Measurements from ENCODE around the gene LRRC56. TPM values are rescaled to one million over a fixed set of nuclear protein-coding genes. Genes with fewer than 3 reads are reported as not detected.

Gene LRRC56
- total and polyA plus RNA-seq, 2 donors (not counting 1 experiment from before 2014, with no cell fraction given), result 11.8 to 15.8 TPM

- DNase-seq (peak; percentile 21), ATAC-seq (ENCODE audit: low read depth) (no peak)
- Mint-ChIP-seq H3K4me1 (peaks cover 14% of the 10 kb centered on the region), H3K27me3 (no peaks in the 10 kb centered on the region), H3K9me3 (ENCODE audit: insufficient read depth) (no peaks in the 10 kb centered on the region), H3K27ac (no peak overlapping the region), H3K4me3 (peak overlapping the region; percentile 88)
- H3K36me3 ChIP-seq (replicated peaks in 1 of 2; ENCODE audit: control extremely low read depth in 1 of 2, control insufficient read depth in 1 of 2, extremely low read depth in 1 of 2, insufficient read depth in 2 of 2, low read length in 1 of 2), result no peaks in the 10 kb centered on the region
- H3K9ac ChIP-seq (ENCODE audit: low read length), result no peak overlapping the region
- ChIA-PET CTCF (no interaction called here), POLR2A (interaction anchor here (1.0 to 1.1 kb wide), 2 partner anchors 14 to 26 kb away, joined by 3 read pairs; partner anchors contain the start of genes HRAS and PHRF1)
- no peak overlapping the region for H3K27ac ChIP-seq (ENCODE audit: low read length in 2 of 2)
- TF ChIP-seq EZH2 (IDR thresholded peaks at IDR 0.05; ENCODE audit: borderline replicate concordance, insufficient read depth, low read depth, low read length, poor library complexity, severe bottlenecking) (no peak), CTCF (IDR thresholded peaks at IDR 0.05) (no peak)
- no peaks in the 10 kb centered on the region for H3K9me3 ChIP-seq (ENCODE audit: control extremely low read depth in 1 of 3, control insufficient read depth in 2 of 3, insufficient read depth in 1 of 3, low read length in 2 of 3)
- WGBS (ENCODE audit: insufficient coverage), result 97% methylated on average over 28 of the region's 29 CpGs
- peaks cover 10 to 22% of the 10 kb centered on the region in 2 donors for H3K4me1 ChIP-seq (ENCODE audit: control insufficient read depth in 2 of 2, insufficient read depth in 2 of 2, low read length in 2 of 2)
- H3K79me2 ChIP-seq (ENCODE audit: control insufficient read depth, insufficient read depth, low read length), result peaks cover 18% of the 10 kb centered on the region
- peak overlapping the region; percentile 87 for H3K4me2 ChIP-seq (replicated peaks; ENCODE audit: low read depth, low read length, poor library complexity, severe bottlenecking)
- H3K27me3 ChIP-seq (replicated peaks in 1 of 4; ENCODE audit: control extremely low read depth in 1 of 4, control insufficient read depth in 3 of 4, insufficient read depth in 4 of 4, low read length in 3 of 4), result no peaks in the 10 kb centered on the region
- intact Hi-C loops (cut with micrococcal nuclease), result loop anchor here (5.0 kb wide), 1 partner anchor 185 kb away; the partner anchor contains the start of gene TALDO1
- peaks cover 31% of the 10 kb centered on the region for H4K20me1 ChIP-seq (ENCODE audit: control insufficient read depth, insufficient read depth, low read length, poor library complexity, severe bottlenecking)
- H3K4me3 ChIP-seq (ENCODE audit: control extremely low read depth in 1 of 5, extremely low read depth in 1 of 5, insufficient read depth in 1 of 5, low read depth in 2 of 5, low read length in 4 of 5), result peak overlapping the region in 1 of 5 experiments; percentile 70
- H2AFZ ChIP-seq (ENCODE audit: insufficient read depth, low read depth, low read length, poor library complexity, severe bottlenecking), result no peak overlapping the region
These were observed 24.8 kb downstream of the LRRC56 start for GRCh38 chr11:562046-562645.

- Mint-ChIP-seq H3K4me1 (peaks cover 16% of the 10 kb centered on the region), H3K9me3 (ENCODE audit: insufficient read depth) (no peaks in the 10 kb centered on the region), H3K27ac (no peak overlapping the region), H3K27me3 (no peaks in the 10 kb centered on the region), H3K4me3 (peak overlapping the region; percentile 19)
- intact Hi-C loops (cut with micrococcal nuclease), result loop anchor here (5.0 kb wide), 1 partner anchor 184 kb away; the partner anchor contains the start of gene TALDO1
- H3K4me3 ChIP-seq (ENCODE audit: control extremely low read depth in 1 of 5, extremely low read depth in 1 of 5, insufficient read depth in 1 of 5, low read depth in 2 of 5, low read length in 4 of 5), result no peak overlapping the region
- H3K9me3 ChIP-seq (ENCODE audit: control extremely low read depth in 1 of 3, control insufficient read depth in 2 of 3, insufficient read depth in 1 of 3, low read length in 2 of 3), result no peaks in the 10 kb centered on the region
- POLR2A ChIA-PET, result no interaction called here
- H3K9ac ChIP-seq (ENCODE audit: low read length), result no peak overlapping the region
- H2AFZ ChIP-seq (ENCODE audit: insufficient read depth, low read depth, low read length, poor library complexity, severe bottlenecking), result no peak overlapping the region
- 98% methylated on average over 11 of the region's 18 CpGs for WGBS (ENCODE audit: insufficient coverage)
- no peaks in the 10 kb centered on the region for H3K36me3 ChIP-seq (replicated peaks in 1 of 2; ENCODE audit: control extremely low read depth in 1 of 2, control insufficient read depth in 1 of 2, extremely low read depth in 1 of 2, insufficient read depth in 2 of 2, low read length in 1 of 2)
- H3K27ac ChIP-seq (ENCODE audit: low read length in 2 of 2), result no peak overlapping the region
- no peak for TF ChIP-seq EZH2 (IDR thresholded peaks at IDR 0.05; ENCODE audit: borderline replicate concordance, insufficient read depth, low read depth, low read length, poor library complexity, severe bottlenecking)
- TF ChIP-seq CTCF (IDR thresholded peaks at IDR 0.05), result no peak
- no peak overlapping the region for H3K4me2 ChIP-seq (replicated peaks; ENCODE audit: low read depth, low read length, poor library complexity, severe bottlenecking)
- no peak for ATAC-seq (ENCODE audit: low read depth)
- peaks cover 31% of the 10 kb centered on the region for H4K20me1 ChIP-seq (ENCODE audit: control insufficient read depth, insufficient read depth, low read length, poor library complexity, severe bottlenecking)
- peaks cover 10 to 25% of the 10 kb centered on the region in 2 donors for H3K4me1 ChIP-seq (ENCODE audit: control insufficient read depth in 2 of 2, insufficient read depth in 2 of 2, low read length in 2 of 2)
- CTCF ChIA-PET, result interaction anchor here (3.3 kb wide), 1 partner anchor 9 kb away, joined by 11 read pairs; no protein-coding TSS in a partner anchor
- peaks cover 18% of the 10 kb centered on the region for H3K79me2 ChIP-seq (ENCODE audit: control insufficient read depth, insufficient read depth, low read length)
- peak; percentile 25 for DNase-seq
- H3K27me3 ChIP-seq (replicated peaks in 1 of 4; ENCODE audit: control extremely low read depth in 1 of 4, control insufficient read depth in 3 of 4, insufficient read depth in 4 of 4, low read length in 3 of 4), result no peaks in the 10 kb centered on the region
These were observed 25.9 kb downstream of the LRRC56 start for GRCh38 chr11:563066-563811.

All from B cell (primary cell).